HepG2 (cell line): ENCODE data around the gene PTTG1IP2. TPM values are rescaled to one million over a fixed set of nuclear protein-coding genes. Genes with fewer than 3 reads are reported as not detected.

Source experiments
- ATAC-seq: fragments of 200-7000 bp; cut with Tn5 transposase; 3 replicates; pipeline ENCODE4 v1.9.1; 2020; ENCODE audit warnings: mild to moderate bottlenecking, moderate library complexity
- BruUV-seq: library from RNA; stranded (reverse); fragments of 400-500 nt; replicated peaks from 2 replicates; lab custom pipeline; 2021; lab: Mats Ljungman, UMichigan
- CTCF ChIA-PET: fragments of 300-600 bp; formaldehyde crosslinking; extraction: SDS; loops from one replicate; lab custom pipeline; 2021; ENCODE audit warnings: low total read pairs, inconsistent platforms, low intra/inter-chr PET ratio; lab: Yijun Ruan, JAX
- POLR2A ChIA-PET: fragments of 350-600 bp; sonication (Branson Sonifier 250); formaldehyde crosslinking; loops from one replicate; lab custom pipeline; 2020; ENCODE audit warnings: antibody characterized with exemption, inconsistent platforms; lab: Yijun Ruan, JAX
- DNase-seq: peaks from one replicate; pipeline ENCODE4 v3.0.0-alpha.2; 2015; ENCODE audit warnings: low spot score
- FAIRE-seq: peaks from 3 replicates; lab custom pipeline; 2011; peaks lifted over from hg19 to GRCh38; lab: Jason Lieb, UNC
- H2AFZ ChIP-seq: one replicate; pipeline ENCODE4 v1.6.1; 2011; ENCODE audit warnings: low read length, inconsistent platforms
- H3K27ac ChIP-seq: fragments of 300-600 bp; 3 replicates; pipeline ENCODE4 v1.8.0; 2011; ENCODE audit warnings: mixed run types, mild to moderate bottlenecking, mixed read lengths, low read length, inconsistent platforms; ENCODE audit not compliant: insufficient read depth; ENCODE audit errors: extremely low read length
- H3K27me3 ChIP-seq, 2 experiments: fragments of 200-600 bp in 1 of 2; 2 replicates in 1 of 2; 3 replicates in 1 of 2; pipeline versions ENCODE4 v1.6.0 to v1.8.0; 2011; ENCODE audit warnings: low read length in 2 of 2, mild to moderate bottlenecking in 2 of 2, moderate library complexity in 2 of 2, inconsistent platforms in 1 of 2; ENCODE audit not compliant: insufficient read depth in 2 of 2, control insufficient read depth in 1 of 2
- H3K36me3 ChIP-seq, 2 experiments: fragments of 200-600 bp in 1 of 2; replicated peaks in 1 of 2; 2 replicates in 1 of 2; 3 replicates in 1 of 2; pipeline versions ENCODE4 v1.5.1 to v1.8.0; 2011; ENCODE audit warnings: low read length in 2 of 2, inconsistent platforms in 1 of 2; ENCODE audit not compliant: insufficient read depth in 2 of 2, control insufficient read depth in 1 of 2
- H3K4me1 ChIP-seq: 2 replicates; pipeline ENCODE4 v1.5.1; 2012; ENCODE audit warnings: low read length, inconsistent platforms; ENCODE audit not compliant: insufficient read depth
- H3K4me2 ChIP-seq: 2 replicates; pipeline ENCODE4 v1.6.0; 2011; ENCODE audit warnings: low read depth, low read length, inconsistent platforms
- H3K4me3 ChIP-seq, 3 experiments: fragments of 200-600 bp in 1 of 3; sonication (generic), shearing (Covaris generic) in 1 of 3; replicated peaks in 1 of 3; 2 replicates each; pipeline ENCODE4 v1.5.1; 2011 to 2016; ENCODE audit warnings: low read length in 3 of 3, inconsistent platforms in 2 of 3, low read depth in 2 of 3, mild to moderate bottlenecking in 2 of 3, control low read depth in 1 of 3, mixed read lengths in 1 of 3; ENCODE audit not compliant: insufficient read depth in 1 of 3
- H3K79me2 ChIP-seq: one replicate; pipeline ENCODE4 v1.6.1; 2011; ENCODE audit warnings: low read length, inconsistent platforms; ENCODE audit not compliant: insufficient read depth
- H3K9ac ChIP-seq: 2 replicates; pipeline ENCODE4 v1.6.0; 2011; ENCODE audit warnings: mild to moderate bottlenecking, low read depth, low read length, inconsistent platforms; ENCODE audit not compliant: insufficient read depth
- H3K9me3 ChIP-seq: 2 replicates; pipeline ENCODE4 v1.5.1; 2012; ENCODE audit warnings: mild to moderate bottlenecking, low read length
- H4K20me1 ChIP-seq: 2 replicates; pipeline ENCODE4 v1.6.0; 2011; ENCODE audit warnings: inconsistent platforms, mild to moderate bottlenecking, low read length, moderate library complexity; ENCODE audit not compliant: insufficient read depth
- CEBPZ ChIP-seq: IDR thresholded peaks from 2 replicates; pipeline ENCODE4 v1.6.1; 2012; ENCODE audit warnings: low read length, improper control_type of control experiment
- CHD4 ChIP-seq: fragments of 200-600 bp; sonication (generic); IDR thresholded peaks from 2 replicates; pipeline ENCODE4 v1.7.0; 2017; ENCODE audit warnings: mild to moderate bottlenecking, low read length, borderline replicate concordance
- HBP1 ChIP-seq: IDR thresholded peaks from 2 replicates; pipeline ENCODE4 v1.6.1; 2016; ENCODE audit warnings: low read depth, control low read depth
- HNRNPLL ChIP-seq: fragments of 200-400 bp; formaldehyde crosslinking; IDR thresholded peaks from 2 replicates; pipeline ENCODE4 v1.6.1; 2017; ENCODE audit warnings: mild to moderate bottlenecking, low read depth, low read length; ENCODE audit not compliant: poor library complexity, severe bottlenecking
- POLR2A ChIP-seq, 2 experiments: IDR thresholded peaks; 2 replicates each; pipeline ENCODE4 v1.6.1; 2011; ENCODE audit warnings: low read depth in 2 of 2, low read length in 2 of 2, mild to moderate bottlenecking in 1 of 2, moderate library complexity in 1 of 2; ENCODE audit not compliant: insufficient read depth in 1 of 2
- POLR2G ChIP-seq: fragments of 200-400 bp; formaldehyde crosslinking; IDR thresholded peaks from 2 replicates; pipeline ENCODE4 v1.6.1; 2018; ENCODE audit warnings: mild to moderate bottlenecking, low read depth, low read length, moderate library complexity
- RBAK ChIP-seq: sonication (generic); formaldehyde crosslinking; IDR thresholded peaks from 2 replicates; pipeline ENCODE4 v1.5.1; 2020; ENCODE audit warnings: mild to moderate bottlenecking, missing genetic modification reagents
- RBM22 ChIP-seq: fragments of 200-400 bp; formaldehyde crosslinking; optimal IDR thresholded peaks from 2 replicates; pipeline ENCODE3; 2017; ENCODE audit warnings: mild to moderate bottlenecking, low read length, moderate library complexity
- SMAD1 ChIP-seq: sonication (generic); formaldehyde crosslinking; IDR thresholded peaks from 2 replicates; pipeline ENCODE4 v1.4.0; 2020; ENCODE audit warnings: missing genetic modification reagents, low read depth, mild to moderate bottlenecking, borderline replicate concordance
- THRA ChIP-seq: sonication (generic); formaldehyde crosslinking; IDR thresholded peaks from 2 replicates; pipeline ENCODE4 v1.4.0; 2020; ENCODE audit warnings: missing genetic modification reagents, borderline replicate concordance
- ZC3H13 ChIP-seq: sonication (generic); formaldehyde crosslinking; IDR thresholded peaks from 2 replicates; pipeline ENCODE4 v1.8.1; 2023; ENCODE audit warnings: mild to moderate bottlenecking, missing genetic modification reagents, moderate library complexity
- ZMYM2 ChIP-seq: sonication (generic); formaldehyde crosslinking; IDR thresholded peaks from 2 replicates; pipeline ENCODE4 v1.8.0; 2022; ENCODE audit warnings: mild to moderate bottlenecking, missing genetic modification reagents
- ZNF253 ChIP-seq: sonication (generic); formaldehyde crosslinking; IDR thresholded peaks from 2 replicates; pipeline ENCODE4 v1.8.0; 2022; ENCODE audit warnings: mild to moderate bottlenecking, missing genetic modification reagents, borderline replicate concordance
- ZNF446 ChIP-seq: sonication (generic); formaldehyde crosslinking; IDR thresholded peaks from 2 replicates; pipeline ENCODE4 v1.5.0; 2020; ENCODE audit warnings: mild to moderate bottlenecking, missing genetic modification reagents
- ZNF704 ChIP-seq: sonication (generic); formaldehyde crosslinking; IDR thresholded peaks from 2 replicates; pipeline ENCODE4 v1.8.1; 2023; ENCODE audit warnings: mild to moderate bottlenecking, inconsistent platforms, moderate library complexity, missing genetic modification reagents, borderline replicate concordance
- WGBS: methylation state at CpG from one replicate; pipeline ENCODE4 v1.1.6; 2017; ENCODE audit warnings: low lambda C conversion rate; 5-methylcytosine and 5-hydroxymethylcytosine counted together
- in situ Hi-C: cut with HindIII; loops from 2 replicates; pipeline ENCODE4 v1.10.0; 2017; ENCODE audit warnings: low pct_unique_long_range_greater_than_20kb; ENCODE audit not compliant: extremely low pct_ligation_motif_present
- intact Hi-C: fragments of 100-400 bp; cut with micrococcal nuclease; formaldehyde crosslinking; loops from one replicate; pipeline ENCODE4 v1.10.0; 2022; ENCODE audit not compliant: unreplicated experiment
- polyA plus RNA-seq, 8 experiments: library from polyadenylated mRNA; depleted of rRNA in 3 of 8; stranded (reverse) in 7 of 8; unstranded in 1 of 8; fragments of >200 nt; fragmentation: Illumina TruSeq in 4 of 8; extraction: Trizol in 4 of 8; gene quantifications; 2 replicates each; pipeline versions ENCODE4 v1.2.1 to v1.2.3, GENCODE V29; 2011 to 2016; ENCODE audit warnings: low read depth in 4 of 8, missing spikeins in 1 of 8, mixed read lengths in 1 of 8; ENCODE audit not compliant: insufficient read depth in 1 of 8
- total RNA-seq, 5 experiments: library from RNA; depleted of rRNA; stranded (reverse); fragments of >200 nt; fragmentation: Illumina TruSeq; extraction: Trizol; gene quantifications; 2 replicates each; pipeline ENCODE4 v1.2.3, GENCODE V29; 2016; ENCODE audit warnings: low read depth in 1 of 5

Gene PTTG1IP2
- total and polyA plus RNA-seq, 2 of the 13 experiments (the other 11 are each of a cell fraction or from before 2014, with no cell fraction given) = not detected

GRCh38 chr7:90487808-90488207 is 18.4 kb downstream of the PTTG1IP2 start (continued):
- no peak for TF ChIP-seq ZNF704 (CRISPR knock-in tag)
- no peak for TF ChIP-seq THRA (CRISPR knock-in tag)
- TF ChIP-seq SMAD1 = no peak
- no peak for TF ChIP-seq ZNF253 (CRISPR knock-in tag)
- TF ChIP-seq ZNF446 (CRISPR knock-in tag) = no peak
- TF ChIP-seq, all 625 proteins: peak for 0

- H3K36me3 ChIP-seq = no peaks in the 10 kb centered on the region
- in situ Hi-C loops = no loop called here
- ATAC-seq = no peak
- ChIA-PET CTCF (no interaction called here), POLR2A (no interaction called here)
- intact Hi-C loops = no loop called here
- H3K4me3 ChIP-seq = no peak overlapping the region
- H3K79me2 ChIP-seq = no peaks in the 10 kb centered on the region
- DNase-seq = no peak
- H2AFZ ChIP-seq = no peak overlapping the region
- WGBS = 42% methylated on average over 1 of the region's 1 CpG
- H3K9ac ChIP-seq = no peak overlapping the region
- H3K27me3 ChIP-seq = no peaks in the 10 kb centered on the region
- H3K9me3 ChIP-seq = no peaks in the 10 kb centered on the region
- no peak overlapping the region for H3K27ac ChIP-seq
- no peaks in the 10 kb centered on the region for H3K4me1 ChIP-seq
- H3K4me2 ChIP-seq = no peak overlapping the region
- no TSS peak for BruUV-seq
- no peak for FAIRE-seq
- no peaks in the 10 kb centered on the region for H4K20me1 ChIP-seq
- no peak for TF ChIP-seq POLR2A (IDR thresholded peaks at IDR 0.05; ENCODE audit: insufficient read depth in 1 of 2, low read depth in 2 of 2, low read length in 2 of 2)
- no peak for TF ChIP-seq RBM22
- TF ChIP-seq HNRNPLL = no peak
- TF ChIP-seq ZMYM2 (CRISPR knock-in tag) = no peak
- TF ChIP-seq CEBPZ = no peak
- TF ChIP-seq ZC3H13 (CRISPR knock-in tag) = no peak
- TF ChIP-seq POLR2G = no peak
- no peak for TF ChIP-seq CHD4
- no peak for TF ChIP-seq RBAK (CRISPR knock-in tag)
- no peak for TF ChIP-seq HBP1 (CRISPR knock-in tag)
Measured at GRCh38 chr7:90488220-90488619, 18.8 kb downstream of the PTTG1IP2 start.
